ENCODE data around the gene SRSF8. TPM values are rescaled to one million over a fixed set of nuclear protein-coding genes. Genes with fewer than 3 reads are reported as not detected.
A peak's percentile ranks its signal among the peaks of the same experiment; 100 is the strongest.

Gene SRSF8
- total and polyA plus RNA-seq, 9 of the 15 experiments (the other 6 are each of a cell fraction or from before 2014, with no cell fraction given): 18.0 to 53.4 (median 27.9) TPM

GRCh38 chr11:95068549-95068948 lies 1.8 kb downstream of the SRSF8 start (continued):
- TF ChIP-seq IRF9 (tag; IDR thresholded peaks at IDR 0.05) (no peak), ZFX (CRISPR knock-in tag; IDR thresholded peaks at IDR 0.05) (peak; percentile 81), E2F4 (CRISPR knock-in tag; IDR thresholded peaks at IDR 0.05; ENCODE audit: low read depth) (no peak), ATF3 (IDR thresholded peaks at IDR 0.05) (peak; percentile 16; the same call in 1 of the 2 replicates), ATF3 (CRISPR knock-in tag; conservative IDR thresholded peaks at IDR 0.05) (0 out of 2 replicates have a peak, but pooled peaks have one; percentile 58), ARID1B (IDR thresholded peaks at IDR 0.05) (peak; percentile 16; the same call in 1 of the 2 replicates), ZNF639 (CRISPR knock-in tag; conservative IDR thresholded peaks at IDR 0.05 in 1 of 2, IDR thresholded peaks at IDR 0.05 in 1 of 2) (peak in 1 of 2 experiments; percentile 66; a peak in 2 of 4 replicates), TBL1XR1 (IDR thresholded peaks at IDR 0.05; ENCODE audit: low read length in 2 of 2) (peak in 1 of 2 experiments; percentile 81; a peak in 2 of 4 replicates), ATF1 (CRISPR knock-in tag; IDR thresholded peaks at IDR 0.05) (no peak), ATF1 (tag; IDR thresholded peaks at IDR 0.05) (peak; percentile 80), SRSF1 (IDR thresholded peaks at IDR 0.05; ENCODE audit: low read depth, low read length) (no peak), TRIM24 (IDR thresholded peaks at IDR 0.05) (no peak), JUN (IDR thresholded peaks at IDR 0.05; ENCODE audit: borderline replicate concordance, low read depth, low read length) (peak; percentile 75; the same call in 1 of the 2 replicates), JUN (CRISPR knock-in tag; IDR thresholded peaks at IDR 0.05; ENCODE audit: borderline replicate concordance) (no peak), TSC22D4 (tag; IDR thresholded peaks at IDR 0.05) (no peak), ZC3H8 (IDR thresholded peaks at IDR 0.05) (no peak), POLR2AphosphoS2 (IDR thresholded peaks at IDR 0.05; ENCODE audit: low read length) (peak; percentile 71; the same call in 1 of the 2 replicates), WHSC1 (IDR thresholded peaks at IDR 0.05; ENCODE audit: low read length) (no peak), CREB5 (CRISPR knock-in tag; IDR thresholded peaks at IDR 0.05) (no peak), ZNF511 (CRISPR knock-in tag; IDR thresholded peaks at IDR 0.05) (no peak), ZC3H4 (CRISPR knock-in tag; IDR thresholded peaks at IDR 0.05; ENCODE audit: borderline replicate concordance) (no peak), ARID2 (IDR thresholded peaks at IDR 0.05) (no peak), SNAPC5 (CRISPR knock-in tag; IDR thresholded peaks at IDR 0.05) (no peak), GABPA (tag; conservative IDR thresholded peaks at IDR 0.05; ENCODE audit: low read depth) (peak; percentile 61)
